ENCODE results near the gene ZNF532.

ZNF532 gene

DNA sequence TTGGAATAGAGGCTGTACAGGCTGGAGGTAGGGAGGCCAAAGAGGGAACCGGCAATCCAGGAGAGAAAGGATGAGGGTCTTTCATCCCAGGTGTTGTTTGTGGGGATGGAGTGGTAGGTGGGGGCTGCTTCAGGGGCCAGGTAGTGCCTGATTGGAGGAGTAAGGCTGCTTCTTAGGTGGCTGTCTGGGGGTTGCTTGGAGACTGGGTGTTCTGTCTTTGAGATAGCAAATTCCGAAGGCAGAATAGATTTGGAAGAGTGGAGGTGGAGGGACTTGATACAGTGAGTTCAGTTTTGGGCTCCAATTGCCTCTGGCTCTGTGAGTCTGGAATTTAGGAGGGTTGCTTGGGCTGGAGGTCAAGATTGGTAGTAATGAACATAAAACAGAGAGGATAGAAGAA is 5.9 kb downstream of the ZNF532 start:
- no peak for DNase-seq

DNA sequence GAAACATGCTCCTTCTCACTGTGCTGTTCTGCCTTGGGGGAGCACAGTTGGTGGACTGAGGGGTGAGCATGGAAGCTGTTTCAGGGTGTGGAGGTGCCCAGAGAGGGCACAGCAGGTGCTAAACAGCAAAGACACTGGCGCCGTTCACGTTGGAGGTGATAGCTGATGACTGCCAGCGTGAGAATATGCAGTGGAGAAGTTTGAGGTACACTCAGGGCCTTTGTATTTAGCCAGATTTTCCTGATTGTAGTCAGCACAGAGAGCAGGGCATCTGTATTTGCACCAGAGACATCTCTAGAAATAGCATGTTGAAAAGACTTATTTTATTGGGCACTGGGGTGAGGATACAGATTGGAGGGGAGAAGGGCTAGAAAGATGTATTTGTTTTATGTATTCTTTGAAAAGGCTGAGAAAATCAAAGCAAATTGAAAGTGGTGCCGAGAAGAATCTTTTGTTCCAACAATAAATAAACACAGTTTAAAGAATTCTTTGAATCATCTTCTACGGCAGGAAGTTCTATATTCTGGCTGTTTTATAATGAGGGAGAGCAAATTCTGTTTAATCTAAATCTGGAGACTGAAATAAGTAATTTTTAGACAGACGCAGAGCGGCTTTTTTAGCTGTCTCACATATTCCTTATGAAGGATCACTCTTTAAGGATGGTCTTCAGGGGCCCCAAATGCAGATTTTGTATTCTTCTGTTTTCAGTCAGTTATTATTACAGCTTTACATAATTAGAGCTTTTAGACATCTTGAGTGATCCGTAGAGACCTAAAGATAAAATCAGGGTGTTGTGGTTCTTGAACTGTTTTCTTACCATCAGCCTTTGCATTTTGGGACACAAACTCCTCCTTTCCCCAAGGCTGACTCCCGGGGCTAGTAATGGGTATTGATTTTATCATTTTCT is 7.1 kb downstream of the ZNF532 start:
- DNase-seq = no peak

DNA sequence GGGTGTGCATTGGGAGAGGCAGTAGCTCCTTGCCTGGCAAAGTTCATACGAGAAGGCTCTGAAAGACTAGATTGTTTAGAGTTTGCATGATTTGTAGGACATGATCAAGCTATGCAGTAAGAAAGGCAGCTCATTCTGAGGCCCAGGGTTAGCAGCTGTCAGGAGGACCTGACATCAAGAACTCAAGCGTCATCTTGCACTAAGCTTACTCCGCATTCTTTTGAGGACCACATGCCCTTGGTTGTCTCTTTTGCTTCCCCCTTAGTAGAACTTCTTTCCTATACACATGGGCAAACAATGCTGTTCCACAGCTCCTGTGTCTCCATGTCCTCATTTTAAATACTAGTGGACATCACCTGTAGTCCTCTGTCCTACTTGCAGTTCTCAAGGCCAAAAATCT is 14.0 kb downstream of the ZNF532 start:
- DNase-seq = no peak

DNA sequence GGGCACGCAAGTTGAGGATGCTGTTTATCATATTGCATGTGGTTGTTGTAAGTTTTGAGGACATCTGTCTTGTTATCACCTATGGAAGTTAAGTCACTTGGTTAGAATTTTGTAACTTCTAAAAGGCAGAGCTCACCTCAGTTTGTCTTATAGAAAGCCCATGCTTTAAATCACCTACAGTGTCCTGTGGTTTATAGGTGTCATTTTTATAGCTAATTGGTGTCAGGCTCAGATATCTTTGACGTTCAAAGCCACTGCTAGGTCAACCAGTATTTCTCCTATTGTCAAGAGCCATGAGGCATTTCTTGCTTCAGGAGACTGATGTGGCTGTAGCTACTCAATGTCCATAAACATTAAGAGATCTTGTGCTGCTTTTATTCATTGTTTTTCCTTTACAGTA is 16.8 kb downstream of the ZNF532 start:
- DNase-seq = no peak

DNA sequence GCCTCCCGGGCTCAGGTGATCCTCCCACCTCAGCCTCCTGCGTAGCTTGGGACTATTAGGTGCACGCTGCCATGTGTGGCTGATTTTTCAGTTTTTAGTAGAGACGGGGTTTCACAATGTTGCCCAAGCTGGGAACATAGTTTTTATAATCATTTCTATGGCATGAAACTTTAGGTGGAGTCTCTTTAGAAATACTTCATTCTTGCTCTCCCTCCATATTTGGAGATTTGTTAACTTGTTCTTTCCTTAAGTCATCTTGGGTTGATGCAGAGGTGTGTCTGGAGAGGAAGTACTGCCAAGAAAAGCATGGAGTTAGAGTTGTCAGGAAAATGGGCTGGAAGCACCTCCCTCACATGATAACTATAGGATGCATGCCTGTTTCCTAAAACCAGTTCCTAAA is 17.4 kb downstream of the ZNF532 start:
- DNase-seq = no peak

DNA sequence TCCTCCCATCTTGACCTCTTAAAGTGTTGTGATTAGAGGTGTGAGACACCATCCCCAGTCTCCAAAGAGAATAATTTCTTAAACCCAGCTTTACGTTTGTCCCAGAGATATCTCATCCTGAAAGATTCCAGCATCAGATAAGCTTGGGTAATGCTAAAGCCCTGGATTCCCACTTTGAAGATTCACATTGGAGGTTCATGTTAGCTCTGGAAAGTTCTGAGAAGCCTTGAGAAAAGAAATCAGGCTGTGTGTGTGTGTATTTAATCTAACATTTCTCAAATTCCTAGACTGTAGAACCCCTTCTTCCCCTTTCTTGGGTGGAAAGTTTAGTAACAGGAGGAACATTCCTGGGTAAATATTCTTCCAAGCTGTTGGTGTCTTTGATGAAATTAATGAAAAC is 18.0 kb downstream of the ZNF532 start:
- no peak for DNase-seq

DNA sequence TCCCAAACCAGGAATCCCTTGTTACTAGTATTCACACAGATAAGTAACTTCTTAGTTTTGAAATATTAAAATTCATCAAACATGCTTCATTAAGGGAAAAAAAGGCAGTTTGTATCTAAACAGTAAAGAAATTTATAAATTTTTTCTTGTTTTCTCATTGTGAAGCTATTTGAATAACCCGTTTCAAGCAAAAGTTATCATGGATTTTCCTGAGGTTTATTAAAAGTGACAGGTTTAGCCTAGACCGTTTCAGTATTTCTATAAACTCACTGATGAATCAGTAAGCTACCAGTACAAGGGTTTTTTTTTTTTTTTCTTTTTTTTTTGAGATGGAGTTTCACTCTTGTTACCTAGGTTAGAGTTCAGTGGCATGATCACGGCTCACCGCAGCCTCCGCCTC is 20.0 kb downstream of the ZNF532 start:
- DNase-seq = no peak

DNA sequence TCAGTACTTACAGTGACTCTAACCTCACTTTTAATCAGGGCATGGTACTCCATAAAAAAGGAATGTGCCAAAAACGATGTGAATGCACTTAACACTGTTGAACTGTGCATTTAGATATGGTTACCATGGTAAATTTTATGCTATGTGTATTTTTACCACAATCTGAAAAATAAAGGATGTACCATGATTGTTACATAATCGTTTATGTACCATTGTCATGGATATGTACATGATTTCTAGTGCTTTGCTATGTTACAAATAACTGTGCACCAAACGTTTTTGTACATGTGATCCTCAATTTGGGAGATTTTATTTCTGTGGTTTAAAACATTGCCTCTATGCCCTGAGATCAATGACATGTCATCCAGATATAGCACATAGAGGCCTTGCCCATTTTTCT is 21.8 kb downstream of the ZNF532 start:
- DNase-seq = no peak

DNA sequence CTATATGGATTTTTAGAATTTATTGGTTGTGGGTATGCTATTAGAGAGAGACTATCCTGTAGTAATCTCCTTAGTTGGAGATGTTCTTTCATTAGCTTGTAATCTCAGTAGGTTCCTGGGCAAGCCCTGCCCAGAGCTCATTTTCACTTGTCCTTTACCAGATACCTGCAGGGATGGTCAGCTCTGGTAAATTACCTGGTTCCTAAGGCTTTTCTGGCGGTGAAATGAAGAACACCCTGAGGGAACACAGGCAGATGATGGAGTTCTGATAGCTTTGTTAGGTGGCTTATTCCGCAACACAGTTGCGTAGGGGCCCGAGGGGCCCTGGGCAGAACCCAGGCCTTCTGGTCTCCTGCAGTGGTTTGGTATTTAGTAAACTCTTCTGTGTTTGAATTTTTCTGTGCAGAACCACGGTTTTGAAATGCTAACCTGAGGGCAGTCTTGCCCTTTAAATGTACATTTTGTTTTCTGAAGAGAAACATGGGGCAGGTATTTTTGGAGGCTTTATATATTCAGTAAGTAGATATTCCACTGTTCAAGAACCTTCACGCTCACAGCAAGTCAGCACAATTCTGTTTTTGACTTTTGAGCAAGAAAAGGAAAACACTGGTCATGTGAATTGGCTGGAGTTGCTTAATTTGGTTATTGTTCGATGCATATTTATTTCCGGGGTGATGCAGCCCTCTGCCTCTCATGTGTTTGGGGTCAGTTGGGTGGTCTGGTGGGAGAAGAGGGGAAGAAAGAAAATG is 22.4 kb downstream of the ZNF532 start:
- DNase-seq = no peak

DNA sequence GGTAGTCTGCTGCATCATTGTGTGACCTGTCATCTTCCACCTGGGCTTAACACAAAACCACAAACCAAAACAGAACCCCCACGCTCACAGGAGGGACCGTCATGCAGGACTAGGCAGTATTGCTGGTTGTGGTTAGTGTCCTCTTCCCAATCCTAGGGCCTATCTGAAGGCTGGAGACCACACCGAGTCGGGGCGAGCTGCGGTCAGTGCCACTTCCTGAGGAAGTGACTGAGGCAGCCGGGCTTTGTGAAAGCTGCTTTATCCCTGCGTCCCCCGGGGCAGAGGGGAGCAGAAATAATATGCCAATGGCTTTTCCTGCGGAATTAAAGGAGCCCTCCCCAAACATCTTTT is 22.9 kb downstream of the ZNF532 start:
- DNase-seq = no peak

DNA sequence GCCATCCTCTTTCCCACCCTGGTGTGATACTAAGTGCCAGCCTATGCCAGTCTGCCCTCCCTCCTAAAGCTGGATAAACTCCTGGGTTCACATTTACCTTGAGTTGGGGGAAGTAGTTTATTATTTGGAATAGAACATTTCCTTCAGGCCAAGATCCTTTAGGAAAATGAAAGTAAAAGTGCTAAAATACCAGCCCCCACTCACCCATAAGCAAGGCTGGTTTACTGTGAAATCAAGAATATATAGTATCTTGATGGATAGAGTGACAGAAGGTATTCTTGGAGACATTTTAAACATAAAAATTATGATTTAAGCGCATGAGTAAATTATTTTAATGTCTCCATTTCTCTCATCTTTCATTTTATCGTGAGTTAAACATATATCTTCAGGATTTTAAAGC is 27.1 kb downstream of the ZNF532 start:
- DNase-seq = no peak

DNA sequence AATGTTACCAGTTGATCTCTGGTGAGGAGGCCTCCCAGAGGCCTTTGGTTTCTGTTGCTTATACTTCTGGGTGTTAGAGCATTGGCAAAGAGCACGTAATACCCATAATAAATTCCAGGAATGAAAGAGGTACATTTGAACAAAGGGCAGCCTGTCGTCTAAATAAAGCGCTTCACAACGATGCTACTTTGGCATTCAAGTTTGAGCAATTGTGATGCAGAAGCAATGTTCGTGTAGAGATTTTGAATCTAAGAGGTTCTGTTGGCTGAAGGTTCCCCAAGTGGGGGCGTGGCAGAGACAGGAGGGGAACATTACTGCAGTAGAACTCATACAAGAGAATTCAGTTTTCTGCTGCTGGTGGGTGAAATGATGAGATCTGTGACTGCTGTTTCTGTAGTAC is 27.8 kb downstream of the ZNF532 start:
- DNase-seq = no peak

DNA sequence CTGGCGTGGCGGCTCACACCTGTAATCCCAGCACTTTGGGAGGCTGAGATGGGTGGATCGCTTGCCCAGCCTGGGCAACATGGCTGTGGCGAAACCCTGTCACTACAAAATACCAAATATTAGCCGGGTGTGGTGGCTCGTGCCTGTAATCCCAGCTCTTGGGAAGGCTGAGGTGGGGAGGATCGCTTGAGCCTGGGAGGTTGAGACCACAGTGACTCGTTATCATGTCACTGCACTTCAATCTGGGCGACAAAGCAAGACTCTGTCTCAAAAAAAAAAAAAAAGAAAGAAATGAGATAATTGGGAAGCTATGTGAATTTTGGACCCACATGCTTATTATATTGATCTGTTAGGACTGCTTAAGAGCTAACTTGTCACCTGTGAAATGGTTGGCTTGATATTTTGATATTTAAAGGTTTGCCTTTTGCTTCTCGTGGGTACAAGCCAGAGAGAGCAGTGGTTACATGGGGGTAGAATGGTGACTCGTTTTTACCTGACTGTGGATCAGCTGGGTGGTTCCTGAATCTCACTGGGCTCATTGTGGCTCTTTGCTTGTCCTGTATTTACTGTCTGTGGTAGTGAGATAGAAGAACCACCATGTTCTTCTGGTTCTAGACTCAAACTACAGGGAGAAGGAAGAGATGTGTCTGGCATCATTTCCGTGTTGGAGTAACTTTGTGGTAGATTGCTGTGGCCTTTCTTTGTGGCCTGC is 28.9 kb downstream of the ZNF532 start:
- DNase-seq = no peak

DNA sequence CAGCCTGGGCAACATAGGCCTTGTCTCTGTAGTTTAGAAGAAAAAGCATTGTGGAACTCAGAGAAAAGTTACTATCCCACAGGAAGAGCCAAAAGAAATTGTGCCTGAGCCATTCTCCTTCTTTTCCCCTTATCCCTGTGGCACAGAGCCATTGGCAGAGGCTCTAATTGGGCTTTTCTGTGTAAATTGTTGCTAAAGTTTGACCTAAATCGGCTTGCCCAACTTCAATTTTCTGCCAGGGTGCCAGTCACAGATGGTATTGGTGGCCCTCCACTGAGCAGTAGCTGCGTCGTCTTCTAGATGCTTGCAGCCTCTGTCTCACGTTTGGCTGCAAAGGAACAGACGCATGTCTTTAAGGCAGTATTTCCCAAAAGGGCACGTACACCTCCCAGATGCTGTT is 30.3 kb downstream of the ZNF532 start:
- DNase-seq = no peak

DNA sequence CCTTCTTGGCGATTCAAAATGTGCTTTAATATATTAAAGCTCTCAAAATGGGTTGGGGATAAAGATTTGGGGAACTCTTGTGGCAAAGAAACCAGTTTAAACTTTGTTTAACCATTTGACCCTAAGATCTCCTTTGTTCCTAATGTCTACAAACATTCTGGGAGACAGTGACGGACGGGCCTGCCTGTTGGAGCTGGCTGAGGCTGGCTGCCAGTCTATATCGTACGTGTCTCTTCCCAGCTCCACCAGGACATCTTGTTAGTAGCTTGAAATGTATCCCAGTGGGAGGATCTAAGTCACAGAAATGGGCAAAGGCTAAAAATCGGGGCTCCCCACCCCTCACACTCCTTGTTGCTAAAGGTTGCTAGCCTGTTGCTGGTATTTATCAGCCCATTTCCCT is 30.7 kb downstream of the ZNF532 start:
- no peak for DNase-seq

DNA sequence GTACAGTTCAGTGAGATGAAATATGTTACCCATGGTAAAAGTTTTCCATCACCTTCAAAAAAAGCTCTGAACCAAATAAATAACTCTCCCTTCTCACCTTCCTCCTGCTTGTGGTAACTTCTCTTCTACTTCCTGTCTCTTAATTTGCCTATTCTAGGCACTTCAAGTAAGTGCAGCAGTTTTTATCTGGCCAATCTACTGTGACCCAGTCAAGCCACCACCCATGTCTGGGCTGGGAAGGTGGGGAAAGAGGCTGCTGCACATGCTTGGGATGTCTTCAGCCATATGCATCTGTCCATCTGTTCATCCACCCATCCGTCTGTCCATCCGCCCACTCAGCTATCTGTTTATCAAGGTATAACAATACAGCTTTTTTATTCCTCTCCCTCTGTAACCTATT is 31.6 kb downstream of the ZNF532 start:
- no peak for DNase-seq

DNA sequence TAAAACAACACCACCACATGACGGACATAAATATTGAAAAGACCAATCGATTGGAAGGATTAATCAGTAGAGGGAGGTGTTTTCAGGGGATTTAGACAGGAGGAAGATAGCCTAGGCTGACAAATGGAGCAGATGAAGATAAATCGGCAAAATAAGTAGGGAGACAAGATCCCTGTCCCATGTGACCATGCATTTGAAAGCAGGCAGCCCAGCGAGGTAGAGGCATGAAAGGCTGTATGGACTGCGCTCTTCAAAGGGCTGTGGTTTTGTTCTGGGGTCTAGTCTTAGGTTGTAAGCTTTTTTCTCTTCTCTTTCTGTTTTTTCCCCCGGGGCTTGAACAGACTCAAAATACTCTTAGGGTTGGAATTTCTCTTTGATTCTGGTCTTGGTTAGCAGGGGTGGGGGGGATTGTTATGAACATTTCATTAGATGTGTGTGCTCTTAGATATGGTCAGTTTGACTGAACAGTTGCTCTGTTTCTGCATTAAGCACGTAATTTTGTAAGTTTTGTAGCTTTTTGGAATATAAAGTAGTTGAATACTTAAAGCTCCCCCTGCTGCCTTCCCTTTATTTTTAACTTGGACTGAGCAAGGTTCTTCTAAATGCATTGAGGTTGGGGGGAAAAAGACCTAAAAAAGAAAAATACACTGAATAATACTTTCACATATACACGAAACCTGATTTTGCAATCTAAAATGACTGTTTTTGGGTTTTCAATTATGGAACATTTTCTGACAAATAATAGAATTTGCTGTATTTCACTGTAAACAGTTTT is 32.2 kb downstream of the ZNF532 start:
- DNase-seq = no peak

DNA sequence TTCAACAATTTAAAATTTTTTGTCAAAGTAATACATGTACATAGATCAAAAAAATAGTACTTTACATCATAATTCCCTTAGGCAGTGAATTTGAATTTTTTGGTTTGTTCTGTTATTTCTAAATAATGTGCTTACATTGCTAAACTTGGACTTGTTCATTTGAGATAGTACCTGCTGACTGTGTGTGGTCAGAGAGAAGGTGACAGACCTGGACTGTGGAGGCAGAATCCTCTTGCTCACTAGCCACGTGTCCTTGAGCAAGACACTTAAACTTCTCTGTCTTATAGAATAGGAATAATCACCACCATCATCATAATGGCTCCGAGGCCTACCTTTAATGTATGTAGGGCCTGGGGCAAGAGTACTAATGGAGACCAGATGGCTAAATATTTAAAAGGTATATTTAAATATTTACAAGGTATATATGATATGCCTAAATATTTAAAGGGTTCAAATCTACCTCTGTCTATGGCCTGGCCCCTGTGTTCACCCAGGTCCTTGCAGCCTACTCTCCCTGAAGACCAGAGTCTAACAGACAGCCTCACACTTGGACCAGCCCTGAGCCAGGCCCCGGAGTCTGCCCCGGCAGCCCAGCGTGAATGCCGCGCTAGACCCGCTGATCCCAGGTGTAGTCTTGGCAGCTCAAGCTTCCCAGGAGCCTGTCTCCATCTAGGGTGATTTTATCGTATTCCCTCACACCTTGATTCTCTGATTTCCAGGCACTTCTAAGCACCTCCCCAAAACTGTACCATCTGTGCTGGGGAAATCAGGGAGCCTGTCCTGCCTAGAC is 33.5 kb downstream of the ZNF532 start:
- DNase-seq = no peak

DNA sequence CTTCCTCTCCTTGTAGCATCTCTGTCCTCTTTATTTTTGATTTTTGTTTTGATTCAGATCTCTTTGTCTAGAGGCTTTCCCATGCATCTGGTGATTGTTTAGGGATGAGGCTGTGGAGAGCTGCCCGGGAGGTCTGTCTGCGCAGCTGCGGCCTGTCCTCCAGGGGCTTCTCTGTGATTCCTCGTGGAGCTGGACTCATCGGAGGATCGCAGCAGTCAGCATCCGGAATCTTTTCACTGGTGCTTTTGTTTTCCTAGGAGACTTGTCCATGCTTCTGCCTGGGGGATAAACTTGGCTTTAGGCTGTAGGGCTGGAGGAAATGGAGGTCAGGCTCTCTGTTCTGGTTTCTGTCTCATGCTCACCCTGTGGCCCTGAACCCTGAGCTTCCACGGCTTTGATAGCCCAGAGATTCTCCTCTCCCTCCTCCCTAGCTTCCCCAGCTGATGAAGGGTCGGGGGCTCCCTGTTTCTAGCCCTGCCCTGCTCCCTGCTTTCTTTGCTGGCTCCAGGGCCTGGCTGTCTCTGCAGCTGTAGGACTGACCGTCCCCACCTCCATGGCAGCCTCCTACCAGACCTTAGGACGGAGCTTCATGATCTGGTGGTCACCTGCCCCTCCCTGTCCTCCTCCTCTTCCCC is 35.5 kb downstream of the ZNF532 start:
- DNase-seq = no peak

DNA sequence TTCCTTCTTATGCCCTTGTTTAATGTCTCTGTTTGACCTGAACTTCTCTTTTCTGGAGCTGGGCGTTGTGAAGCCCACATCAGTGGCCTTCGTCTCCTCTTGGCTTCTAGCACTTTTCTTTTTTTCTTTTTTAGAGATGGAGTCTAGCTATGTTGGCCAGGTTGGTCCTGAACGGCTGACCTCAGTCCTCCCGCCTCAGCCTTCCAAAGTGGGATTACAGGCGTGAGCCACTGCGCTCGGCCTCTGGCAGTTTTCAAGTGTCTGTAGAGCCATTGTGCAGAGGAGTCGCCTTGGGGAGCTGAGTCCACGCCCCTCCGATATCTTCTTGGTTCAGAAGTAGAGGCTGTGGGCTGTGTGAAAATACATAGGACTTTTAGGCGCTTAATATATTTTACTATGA is 36.5 kb downstream of the ZNF532 start:
- DNase-seq = no peak

DNA sequence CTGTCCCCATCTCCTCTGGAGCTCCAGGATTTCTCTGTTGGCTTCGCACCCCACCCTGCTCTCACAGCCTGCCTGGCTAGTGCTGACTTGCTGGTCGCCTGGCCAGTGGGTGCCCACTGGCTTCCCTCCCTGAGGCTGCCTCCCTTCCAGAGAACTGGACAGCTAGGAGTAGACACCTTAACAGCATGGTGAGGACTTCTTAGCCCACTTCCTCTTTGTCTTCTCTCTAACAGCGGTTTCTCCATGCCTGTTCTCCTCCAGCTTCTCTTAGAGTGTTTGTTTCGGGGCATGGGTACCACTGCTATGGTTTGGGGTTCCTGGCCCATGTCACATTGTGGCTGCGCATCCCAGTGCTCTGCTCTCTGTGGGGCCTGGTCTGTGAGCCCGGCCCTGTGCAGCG is 37.1 kb downstream of the ZNF532 start:
- no peak for DNase-seq

DNA sequence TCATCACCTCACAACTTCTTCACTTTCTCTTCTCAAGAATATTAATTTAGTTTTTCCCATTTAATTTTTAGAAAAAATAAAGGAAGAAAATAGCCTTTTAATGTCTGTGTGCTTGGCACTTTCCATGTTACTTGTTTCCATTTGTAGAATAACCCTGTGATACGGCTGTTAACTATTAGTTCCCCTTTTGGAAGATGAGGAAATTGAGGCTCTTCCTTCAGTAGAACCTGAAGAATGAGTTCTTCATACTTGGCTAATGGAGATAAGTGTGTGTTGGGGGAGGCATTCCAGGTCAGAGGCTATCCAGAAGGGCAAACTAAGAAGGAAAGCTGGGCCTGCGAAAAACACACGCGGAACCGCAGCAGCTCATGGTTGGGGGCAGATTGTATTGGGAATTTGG is 38.3 kb downstream of the ZNF532 start:
- DNase-seq = no peak

Measured in NCI-H2029 (cell line).